ENCODE data around the gene BEGAIN. TPM values are rescaled to one million over a fixed set of nuclear protein-coding genes. Genes with fewer than 3 reads are reported as not detected.

The BEGAIN gene
- total and polyA plus RNA-seq, 2 donors (not counting 1 experiment from before 2014, with no cell fraction given) = under 0.01 to 0.17 TPM

DNA sequence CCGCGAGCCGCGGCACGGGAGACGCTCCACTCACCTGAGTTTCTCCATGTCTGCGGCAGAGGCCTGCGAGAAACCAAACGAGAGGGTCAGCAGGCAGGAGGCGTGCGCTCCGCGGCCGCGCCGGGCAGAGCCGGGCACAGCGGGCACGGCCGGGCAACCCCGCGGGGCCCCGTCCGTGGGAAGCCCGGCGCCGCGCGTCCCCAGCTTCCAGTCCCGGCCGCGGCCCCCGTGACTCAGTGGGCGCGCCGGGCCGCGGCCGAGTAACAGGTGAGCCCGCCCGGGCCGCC lies 19.4 kb downstream of the BEGAIN start:
- Histone ChIP-seq H3K79me2 (ENCODE audit: control insufficient read depth, insufficient read depth, low read length) (no peaks in the 10 kb centered on the region), H3K4me2 (ENCODE audit: extremely low read depth, insufficient read depth, low read length) (no peak overlapping the region), H2AFZ (ENCODE audit: low read length) (no peak overlapping the region), H3K4me1 (ENCODE audit: control insufficient read depth, extremely low read depth, insufficient read depth, low read length) (no peaks in the 10 kb centered on the region), H3K4me3 (replicated peaks in 1 of 4; ENCODE audit: control extremely low read depth in 1 of 4, insufficient read depth in 1 of 4, low read depth in 3 of 4, low read length in 4 of 4) (no peak overlapping the region), H3K9me3 (ENCODE audit: control insufficient read depth, insufficient read depth, low read depth, low read length) (no peaks in the 10 kb centered on the region), H4K20me1 (ENCODE audit: control insufficient read depth, extremely low read depth, insufficient read depth, low read length) (peaks cover 1% of the 10 kb centered on the region), H3K27me3 (ENCODE audit: control insufficient read depth, insufficient read depth, low read length) (peaks cover 15% of the 10 kb centered on the region), H3K9ac (ENCODE audit: insufficient read depth, low read length) (no peak overlapping the region), H3K27ac (ENCODE audit: insufficient read depth, low read length) (no peak overlapping the region), H3K36me3 (ENCODE audit: control insufficient read depth, insufficient read depth, low read length) (no peaks in the 10 kb centered on the region)
- TF ChIP-seq, protein P1, sequence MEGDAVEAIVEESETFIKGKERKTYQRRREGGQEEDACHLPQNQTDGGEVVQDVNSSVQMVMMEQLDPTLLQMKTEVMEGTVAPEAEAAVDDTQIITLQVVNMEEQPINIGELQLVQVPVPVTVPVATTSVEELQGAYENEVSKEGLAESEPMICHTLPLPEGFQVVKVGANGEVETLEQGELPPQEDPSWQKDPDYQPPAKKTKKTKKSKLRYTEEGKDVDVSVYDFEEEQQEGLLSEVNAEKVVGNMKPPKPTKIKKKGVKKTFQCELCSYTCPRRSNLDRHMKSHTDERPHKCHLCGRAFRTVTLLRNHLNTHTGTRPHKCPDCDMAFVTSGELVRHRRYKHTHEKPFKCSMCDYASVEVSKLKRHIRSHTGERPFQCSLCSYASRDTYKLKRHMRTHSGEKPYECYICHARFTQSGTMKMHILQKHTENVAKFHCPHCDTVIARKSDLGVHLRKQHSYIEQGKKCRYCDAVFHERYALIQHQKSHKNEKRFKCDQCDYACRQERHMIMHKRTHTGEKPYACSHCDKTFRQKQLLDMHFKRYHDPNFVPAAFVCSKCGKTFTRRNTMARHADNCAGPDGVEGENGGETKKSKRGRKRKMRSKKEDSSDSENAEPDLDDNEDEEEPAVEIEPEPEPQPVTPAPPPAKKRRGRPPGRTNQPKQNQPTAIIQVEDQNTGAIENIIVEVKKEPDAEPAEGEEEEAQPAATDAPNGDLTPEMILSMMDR (conservative IDR thresholded peaks at IDR 0.05 in 1 of 2, IDR thresholded peaks at IDR 0.05 in 1 of 2; ENCODE audit: low read depth in 1 of 2, low read length in 2 of 2) = no peak
- TF ChIP-seq EZH2 (IDR thresholded peaks at IDR 0.05; ENCODE audit: low read length, missing control alignments) = no peak
- no peak for DNase-seq (ENCODE audit: low read depth in 2 of 2)

DNA sequence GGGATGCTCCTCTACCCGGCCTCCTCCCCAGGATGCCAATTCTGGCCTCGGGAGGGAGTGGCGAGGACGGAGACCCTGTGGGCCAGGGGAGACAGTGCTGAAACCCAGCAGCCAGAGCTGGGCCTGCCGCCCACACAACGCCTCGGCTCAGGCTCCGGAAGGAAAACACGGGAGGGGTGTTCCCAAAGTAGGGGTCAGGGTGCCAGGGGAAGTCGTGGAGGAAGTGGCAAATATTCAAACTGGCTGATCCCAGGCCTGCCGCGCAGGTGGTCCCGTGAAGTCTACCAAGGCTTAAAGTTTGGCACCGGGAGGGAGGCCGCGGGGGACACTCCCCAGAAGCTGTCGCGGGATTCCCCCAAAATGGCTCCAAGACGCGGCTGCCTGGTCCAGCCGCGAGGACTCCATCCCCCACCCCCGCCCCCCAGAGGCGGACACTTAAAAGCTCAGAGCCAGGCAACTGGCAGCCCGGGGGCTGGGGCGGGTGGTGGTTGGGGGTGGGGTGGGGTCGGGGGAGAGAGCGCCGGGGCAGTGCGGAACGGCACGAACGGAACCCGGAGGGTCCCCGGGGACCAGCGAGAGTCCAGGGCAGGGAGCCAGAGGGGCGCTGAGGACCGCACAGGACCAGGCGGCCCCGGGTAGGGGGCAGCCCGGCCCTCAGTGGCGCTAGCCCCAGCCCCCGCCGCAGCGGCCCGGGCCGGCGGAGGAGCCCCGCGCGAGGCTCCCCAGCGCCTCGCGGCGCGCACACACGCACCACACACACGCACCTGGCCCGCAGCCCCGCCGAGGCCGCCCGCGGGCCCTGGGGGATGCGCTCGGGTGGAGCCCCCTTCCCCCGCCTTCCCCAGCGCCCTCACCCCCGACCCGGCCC lies 20.0 kb downstream of the BEGAIN start:
- H3K9ac ChIP-seq (ENCODE audit: insufficient read depth, low read length) = no peak overlapping the region
- peaks cover 1% of the 10 kb centered on the region for H4K20me1 ChIP-seq (ENCODE audit: control insufficient read depth, extremely low read depth, insufficient read depth, low read length)
- TF ChIP-seq, protein P1 (conservative IDR thresholded peaks at IDR 0.05 in 1 of 2, IDR thresholded peaks at IDR 0.05 in 1 of 2; ENCODE audit: low read depth in 1 of 2, low read length in 2 of 2) = no peak
- peak; percentile 58 for TF ChIP-seq EZH2 (IDR thresholded peaks at IDR 0.05; ENCODE audit: low read length, missing control alignments)
- H3K4me3 ChIP-seq (replicated peaks in 1 of 4; ENCODE audit: control extremely low read depth in 1 of 4, insufficient read depth in 1 of 4, low read depth in 3 of 4, low read length in 4 of 4) = no peak overlapping the region
- no peaks in the 10 kb centered on the region for H3K9me3 ChIP-seq (ENCODE audit: control insufficient read depth, insufficient read depth, low read depth, low read length)
- H3K4me2 ChIP-seq (ENCODE audit: extremely low read depth, insufficient read depth, low read length) = no peak overlapping the region
- no peaks in the 10 kb centered on the region for H3K4me1 ChIP-seq (ENCODE audit: control insufficient read depth, extremely low read depth, insufficient read depth, low read length)
- H3K27me3 ChIP-seq (ENCODE audit: control insufficient read depth, insufficient read depth, low read length) = peaks cover 15% of the 10 kb centered on the region
- no peak for DNase-seq (ENCODE audit: low read depth in 2 of 2)
- H3K27ac ChIP-seq (ENCODE audit: insufficient read depth, low read length) = no peak overlapping the region
- H3K79me2 ChIP-seq (ENCODE audit: control insufficient read depth, insufficient read depth, low read length) = no peaks in the 10 kb centered on the region
- H3K36me3 ChIP-seq (ENCODE audit: control insufficient read depth, insufficient read depth, low read length) = no peaks in the 10 kb centered on the region
- no peak overlapping the region for H2AFZ ChIP-seq (ENCODE audit: low read length)

DNA sequence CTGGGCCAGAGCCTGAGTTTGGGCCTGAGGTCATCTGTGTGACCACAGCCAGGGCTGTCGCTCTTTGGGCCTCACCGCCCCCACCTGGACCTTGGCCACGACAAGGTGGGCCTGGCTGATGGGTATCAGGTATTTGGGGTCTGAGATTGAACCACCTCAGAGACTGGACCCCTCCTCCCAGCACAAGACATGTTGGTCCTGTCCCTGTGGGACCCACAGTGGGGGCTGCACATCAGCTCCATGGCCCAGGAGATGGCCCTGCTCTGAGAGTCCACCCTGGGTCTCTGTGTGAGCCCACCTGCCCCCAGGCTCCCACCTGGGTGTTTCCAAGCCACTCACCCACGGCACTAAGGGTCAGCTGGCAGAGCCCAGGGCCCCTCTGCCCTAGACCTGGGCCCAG lies 20.6 kb downstream of the BEGAIN start:
- no peak overlapping the region for H2AFZ ChIP-seq (ENCODE audit: low read length)
- H3K36me3 ChIP-seq (ENCODE audit: control insufficient read depth, insufficient read depth, low read length) = no peaks in the 10 kb centered on the region
- H3K9me3 ChIP-seq (ENCODE audit: control insufficient read depth, insufficient read depth, low read depth, low read length) = no peaks in the 10 kb centered on the region
- no peak overlapping the region for H3K9ac ChIP-seq (ENCODE audit: insufficient read depth, low read length)
- H3K79me2 ChIP-seq (ENCODE audit: control insufficient read depth, insufficient read depth, low read length) = no peaks in the 10 kb centered on the region
- no peak overlapping the region for H3K4me2 ChIP-seq (ENCODE audit: extremely low read depth, insufficient read depth, low read length)
- no peak for TF ChIP-seq EZH2 (IDR thresholded peaks at IDR 0.05; ENCODE audit: low read length, missing control alignments)
- TF ChIP-seq, protein P1 (conservative IDR thresholded peaks at IDR 0.05 in 1 of 2, IDR thresholded peaks at IDR 0.05 in 1 of 2; ENCODE audit: low read depth in 1 of 2, low read length in 2 of 2) = no peak
- H3K4me3 ChIP-seq (replicated peaks in 1 of 4; ENCODE audit: control extremely low read depth in 1 of 4, insufficient read depth in 1 of 4, low read depth in 3 of 4, low read length in 4 of 4) = no peak overlapping the region
- peaks cover 15% of the 10 kb centered on the region for H3K27me3 ChIP-seq (ENCODE audit: control insufficient read depth, insufficient read depth, low read length)
- no peak for DNase-seq (ENCODE audit: low read depth in 2 of 2)
- H3K4me1 ChIP-seq (ENCODE audit: control insufficient read depth, extremely low read depth, insufficient read depth, low read length) = no peaks in the 10 kb centered on the region
- peaks cover 1% of the 10 kb centered on the region for H4K20me1 ChIP-seq (ENCODE audit: control insufficient read depth, extremely low read depth, insufficient read depth, low read length)
- no peak overlapping the region for H3K27ac ChIP-seq (ENCODE audit: insufficient read depth, low read length)
